Right ventricle myocardium inferior (tissue), 1 donor: Measurements from ENCODE around the gene SLC38A10. TPM values are rescaled to one million over a fixed set of nuclear protein-coding genes. Genes with fewer than 3 reads are reported as not detected.

Experiments
- ATAC-seq: fragments of 200-7000 bp; cut with Tn5 transposase; one replicate; pipeline ENCODE4 v1.9.1; 2020; ENCODE audit warnings: mild to moderate bottlenecking, moderate library complexity
- DNase-seq: peaks from one replicate; pipeline ENCODE4 v3.0.0; 2021; ENCODE audit errors: missing footprints
- intact Hi-C: fragments of 100-400 bp; cut with DNase I; formaldehyde crosslinking; loops from one replicate; pipeline ENCODE4 v1.11.0; 2022
- total RNA-seq: library from RNA; stranded (reverse); fragmentation: NEBNext Ultra II Directional; extraction: Animal tissue kit (Norgen Biotek cat#: 25700); gene quantifications from one replicate; pipeline ENCODE4 v1.2.1, GENCODE V29; 2021
- donor health status: DM: no; HTN: yes; CAD: no; lungs with severe emphysema.

SLC38A10 gene
- total RNA-seq, 1 donor from 2014 or later = 44.6 TPM

- intact Hi-C loops = no loop called here
- DNase-seq (no peak), ATAC-seq (no peak)
Observed at GRCh38 chr17:81195941-81196495, 99.1 kb downstream of the SLC38A10 start.

Other genes starting within 250 kb of the SLC38A10 start
- gene PVALEF, start 129.8 kb downstream of the SLC38A10 start, total RNA-seq = not detected
- 10.1 TPM for gene AATK, start 129.1 kb downstream of the SLC38A10 start, total RNA-seq
- 8.9 TPM for gene CEP131, start 72.3 kb downstream of the SLC38A10 start, total RNA-seq
- gene TEPSIN, start 56.3 kb downstream of the SLC38A10 start, total RNA-seq = 11.1 TPM
- gene NDUFAF8, start 56.0 kb downstream of the SLC38A10 start, total RNA-seq = 58.0 TPM
- gene BAHCC1, start 100.2 kb upstream of the SLC38A10 start, total RNA-seq = 9.9 TPM
- 468 TPM for gene ACTG1, start 217.5 kb upstream of the SLC38A10 start, total RNA-seq
- 0.19 TPM for gene FSCN2, start 233.1 kb upstream of the SLC38A10 start, total RNA-seq